GM12878 (cell line): Measurements from ENCODE around the gene CCDC187. TPM values are rescaled to one million over a fixed set of nuclear protein-coding genes. Genes with fewer than 3 reads are reported as not detected.

Source experiments
- CBX3 ChIP-seq: fragments of 200-600 bp; sonication (generic); IDR thresholded peaks from 2 replicates; pipeline ENCODE4 v1.6.1; 2016; ENCODE audit warnings: low read depth, borderline replicate concordance
- EZH2 ChIP-seq: IDR thresholded peaks from 2 replicates; pipeline ENCODE4 v1.6.1; 2012; ENCODE audit warnings: low read depth, mild to moderate bottlenecking, control low read depth, inconsistent platforms, low read length, borderline replicate concordance; ENCODE audit not compliant: control insufficient read depth
- IKZF2 ChIP-seq, 2 experiments: fragments of 450-650 bp; IDR thresholded peaks; 2 replicates each; pipeline ENCODE4 v1.6.1; 2017; ENCODE audit warnings: mild to moderate bottlenecking in 2 of 2, moderate library complexity in 2 of 2
- SREBF2 ChIP-seq: IDR thresholded peaks from 2 replicates; pipeline ENCODE4 v1.6.1; 2012; ENCODE audit warnings: mild to moderate bottlenecking, low read length
- TCF3 ChIP-seq: IDR thresholded peaks from 2 replicates; pipeline ENCODE4 v1.6.1; 2012; ENCODE audit warnings: low read depth, mild to moderate bottlenecking, low read length, borderline replicate concordance; ENCODE audit not compliant: insufficient read depth
- polyA plus RNA-seq, 11 experiments: library from polyadenylated mRNA; depleted of rRNA in 4 of 11; unstranded in 6 of 11; stranded (reverse) in 5 of 11; fragments of >200 nt; fragmentation: Nextera tagmentation in 4 of 11; fragmentation: Illumina TruSeq in 1 of 11; extraction: Ambion mirVana in 4 of 11; extraction: Trizol in 1 of 11; gene quantifications; 1 replicate in 1 of 11; 2 replicates in 10 of 11; pipeline versions ENCODE4 v1.2.1 to v1.2.3, GENCODE V29; 2011 to 2016; ENCODE audit warnings: inconsistent platforms in 2 of 11, missing spikeins in 2 of 11, low read depth in 1 of 11
- total RNA-seq, 4 experiments: library from RNA; depleted of rRNA in 3 of 4; stranded (reverse); fragments of >200 nt in 3 of 4; fragmentation: Illumina TruSeq in 1 of 4; extraction: Trizol in 1 of 4; gene quantifications; 2 replicates each; pipeline versions ENCODE4 v1.2.1 to v1.2.3, GENCODE V29; 2013 to 2021
- TF ChIP-seq, protein P1 (sequence below): fragments of 450-650 bp; IDR thresholded peaks from 2 replicates; pipeline ENCODE4 v1.6.1; 2017; ENCODE audit warnings: mild to moderate bottlenecking, moderate library complexity
- TF ChIP-seq, protein P2 (sequence below): fragments of 450-650 bp; IDR thresholded peaks from 2 replicates; pipeline ENCODE4 v1.6.1; 2017; ENCODE audit warnings: mild to moderate bottlenecking

Gene CCDC187
- total and polyA plus RNA-seq, 10 of the 15 experiments (the other 5 are each of a cell fraction or from before 2014, with no cell fraction given): 0.04 to 0.23 (median 0.04) TPM; not detected in 7

DNA sequence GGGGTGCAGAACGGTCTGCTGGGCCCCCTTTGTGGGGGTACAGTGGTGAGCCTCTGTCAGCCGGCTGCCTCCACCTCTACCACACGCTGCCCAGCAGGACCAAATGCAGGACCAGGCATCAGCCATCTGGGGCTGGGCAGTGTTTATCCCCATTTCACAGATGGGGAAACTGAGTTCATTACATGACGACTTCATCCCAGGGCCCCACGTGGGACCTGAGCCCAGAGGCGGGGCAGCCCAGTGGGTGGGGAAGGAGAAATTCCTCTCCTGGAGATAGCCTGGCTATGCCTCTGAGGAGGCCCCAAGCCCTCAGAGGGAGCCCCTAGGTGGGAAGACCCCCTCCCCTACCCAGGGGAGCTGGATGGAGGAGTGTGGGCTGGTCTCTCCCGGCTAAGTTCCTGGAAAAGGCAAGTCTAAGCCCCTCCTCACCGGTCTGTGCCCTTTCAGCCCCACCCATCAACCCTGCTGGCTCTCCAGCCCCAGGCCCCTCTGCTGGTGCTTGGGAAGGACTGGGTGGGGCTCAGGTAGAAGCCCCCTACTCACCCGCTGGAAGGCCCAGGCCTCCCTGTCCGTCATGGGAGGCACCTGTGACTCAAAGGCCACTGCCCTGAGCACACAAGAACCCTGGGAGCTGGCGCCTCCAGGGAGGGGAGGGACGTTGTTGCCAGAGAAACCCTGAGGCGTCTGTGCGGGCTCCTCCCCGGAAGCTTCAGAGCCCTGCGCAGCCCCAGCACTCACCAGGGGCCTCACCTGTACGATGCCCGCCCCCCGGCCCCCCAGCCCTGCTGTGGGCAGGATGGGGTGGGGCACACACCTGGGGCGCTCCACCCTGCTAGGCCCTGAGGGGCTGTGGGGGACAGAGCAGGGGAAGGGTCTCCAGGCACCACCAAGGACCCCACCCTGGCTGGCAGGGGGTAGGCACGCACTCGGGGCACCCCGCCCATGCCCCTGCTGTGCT is 7.4 kb upstream of the CCDC187 start (continued):
- TF ChIP-seq, protein P1, sequence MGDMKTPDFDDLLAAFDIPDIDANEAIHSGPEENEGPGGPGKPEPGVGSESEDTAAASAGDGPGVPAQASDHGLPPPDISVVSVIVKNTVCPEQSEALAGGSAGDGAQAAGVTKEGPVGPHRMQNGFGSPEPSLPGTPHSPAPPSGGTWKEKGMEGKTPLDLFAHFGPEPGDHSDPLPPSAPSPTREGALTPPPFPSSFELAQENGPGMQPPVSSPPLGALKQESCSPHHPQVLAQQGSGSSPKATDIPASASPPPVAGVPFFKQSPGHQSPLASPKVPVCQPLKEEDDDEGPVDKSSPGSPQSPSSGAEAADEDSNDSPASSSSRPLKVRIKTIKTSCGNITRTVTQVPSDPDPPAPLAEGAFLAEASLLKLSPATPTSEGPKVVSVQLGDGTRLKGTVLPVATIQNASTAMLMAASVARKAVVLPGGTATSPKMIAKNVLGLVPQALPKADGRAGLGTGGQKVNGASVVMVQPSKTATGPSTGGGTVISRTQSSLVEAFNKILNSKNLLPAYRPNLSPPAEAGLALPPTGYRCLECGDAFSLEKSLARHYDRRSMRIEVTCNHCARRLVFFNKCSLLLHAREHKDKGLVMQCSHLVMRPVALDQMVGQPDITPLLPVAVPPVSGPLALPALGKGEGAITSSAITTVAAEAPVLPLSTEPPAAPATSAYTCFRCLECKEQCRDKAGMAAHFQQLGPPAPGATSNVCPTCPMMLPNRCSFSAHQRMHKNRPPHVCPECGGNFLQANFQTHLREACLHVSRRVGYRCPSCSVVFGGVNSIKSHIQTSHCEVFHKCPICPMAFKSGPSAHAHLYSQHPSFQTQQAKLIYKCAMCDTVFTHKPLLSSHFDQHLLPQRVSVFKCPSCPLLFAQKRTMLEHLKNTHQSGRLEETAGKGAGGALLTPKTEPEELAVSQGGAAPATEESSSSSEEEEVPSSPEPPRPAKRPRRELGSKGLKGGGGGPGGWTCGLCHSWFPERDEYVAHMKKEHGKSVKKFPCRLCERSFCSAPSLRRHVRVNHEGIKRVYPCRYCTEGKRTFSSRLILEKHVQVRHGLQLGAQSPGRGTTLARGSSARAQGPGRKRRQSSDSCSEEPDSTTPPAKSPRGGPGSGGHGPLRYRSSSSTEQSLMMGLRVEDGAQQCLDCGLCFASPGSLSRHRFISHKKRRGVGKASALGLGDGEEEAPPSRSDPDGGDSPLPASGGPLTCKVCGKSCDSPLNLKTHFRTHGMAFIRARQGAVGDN: no peak
- TF ChIP-seq IKZF2 (IDR thresholded peaks at IDR 0.05) (no peak), CBX3 (no peak), TCF3 (no peak), EZH2 (no peak), SREBF2 (no peak)
- TF ChIP-seq, protein P2, sequence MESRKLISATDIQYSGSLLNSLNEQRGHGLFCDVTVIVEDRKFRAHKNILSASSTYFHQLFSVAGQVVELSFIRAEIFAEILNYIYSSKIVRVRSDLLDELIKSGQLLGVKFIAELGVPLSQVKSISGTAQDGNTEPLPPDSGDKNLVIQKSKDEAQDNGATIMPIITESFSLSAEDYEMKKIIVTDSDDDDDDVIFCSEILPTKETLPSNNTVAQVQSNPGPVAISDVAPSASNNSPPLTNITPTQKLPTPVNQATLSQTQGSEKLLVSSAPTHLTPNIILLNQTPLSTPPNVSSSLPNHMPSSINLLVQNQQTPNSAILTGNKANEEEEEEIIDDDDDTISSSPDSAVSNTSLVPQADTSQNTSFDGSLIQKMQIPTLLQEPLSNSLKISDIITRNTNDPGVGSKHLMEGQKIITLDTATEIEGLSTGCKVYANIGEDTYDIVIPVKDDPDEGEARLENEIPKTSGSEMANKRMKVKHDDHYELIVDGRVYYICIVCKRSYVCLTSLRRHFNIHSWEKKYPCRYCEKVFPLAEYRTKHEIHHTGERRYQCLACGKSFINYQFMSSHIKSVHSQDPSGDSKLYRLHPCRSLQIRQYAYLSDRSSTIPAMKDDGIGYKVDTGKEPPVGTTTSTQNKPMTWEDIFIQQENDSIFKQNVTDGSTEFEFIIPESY: no peak
